Activated T-cell treated with anti-CD3 and anti-CD28 coated beads for 24 hours (primary cell): ENCODE data around the gene PYM1.
"Not testable (repeated sequence)": the region's sequence is repeated elsewhere in the genome, so short reads cannot be mapped to it uniquely, and the experiment has no call there.

Source experiments
- DNase-seq: peaks from one replicate; pipeline ENCODE4 v3.0.0-alpha.2; 2020; ENCODE audit warnings: low read depth

The PYM1 gene

DNA sequence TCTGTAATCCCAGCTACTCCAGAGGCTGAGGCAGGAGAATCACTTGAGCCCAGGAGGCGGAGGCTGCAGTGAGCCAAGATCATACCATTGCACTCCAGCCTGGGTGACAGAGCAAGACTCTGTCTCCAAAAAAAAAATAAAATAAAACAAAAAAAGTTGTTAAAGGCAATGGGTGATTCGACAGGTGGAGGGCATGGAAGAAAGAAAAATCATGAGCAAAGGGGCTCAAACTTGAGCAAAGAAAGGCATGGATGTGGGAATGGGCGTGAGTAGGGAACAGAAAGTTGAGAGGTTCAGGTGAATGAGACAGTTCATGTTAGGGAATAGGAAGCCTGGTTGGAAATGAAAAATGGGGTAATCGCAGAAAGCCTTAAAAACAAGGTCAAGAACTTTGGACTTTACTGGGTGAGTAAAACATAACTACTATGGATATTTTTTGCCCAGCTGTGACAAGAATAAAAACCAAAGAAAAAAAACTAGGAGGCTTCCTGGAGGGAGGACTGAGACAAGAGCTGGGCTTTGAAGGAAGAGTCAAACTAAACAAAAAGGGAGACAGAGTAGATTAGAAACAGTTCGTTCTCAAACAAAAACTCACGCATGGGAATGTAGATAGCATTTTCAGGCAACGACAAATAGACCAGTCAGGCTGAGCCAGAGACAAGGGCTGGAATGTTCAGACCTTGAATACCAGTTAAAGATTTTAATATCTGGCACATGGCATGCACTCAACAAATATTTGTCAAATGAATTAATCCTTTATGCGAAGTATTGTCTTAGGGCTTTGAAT is 18.8 kb downstream of the PYM1 start:
- no peak for DNase-seq

DNA sequence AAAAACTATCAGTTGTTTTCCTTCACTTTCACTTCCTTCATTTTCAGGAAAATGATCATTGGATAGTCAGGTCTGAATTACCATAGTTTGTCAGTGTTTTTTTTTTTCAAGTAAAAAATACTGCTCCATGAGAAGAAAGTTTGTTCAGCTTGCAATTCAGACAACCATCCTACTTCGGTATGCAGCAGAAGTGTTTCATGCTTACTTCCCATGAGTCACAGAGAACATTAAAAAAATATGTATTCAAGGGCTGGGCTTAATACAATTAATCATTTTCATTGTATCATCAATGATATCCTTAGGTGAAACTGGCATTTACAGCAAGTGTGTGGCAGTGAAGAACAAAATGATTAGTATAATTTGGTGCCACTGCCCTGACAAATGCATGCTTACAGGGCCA is 21.6 kb downstream of the PYM1 start:
- DNase-seq: no peak

DNA sequence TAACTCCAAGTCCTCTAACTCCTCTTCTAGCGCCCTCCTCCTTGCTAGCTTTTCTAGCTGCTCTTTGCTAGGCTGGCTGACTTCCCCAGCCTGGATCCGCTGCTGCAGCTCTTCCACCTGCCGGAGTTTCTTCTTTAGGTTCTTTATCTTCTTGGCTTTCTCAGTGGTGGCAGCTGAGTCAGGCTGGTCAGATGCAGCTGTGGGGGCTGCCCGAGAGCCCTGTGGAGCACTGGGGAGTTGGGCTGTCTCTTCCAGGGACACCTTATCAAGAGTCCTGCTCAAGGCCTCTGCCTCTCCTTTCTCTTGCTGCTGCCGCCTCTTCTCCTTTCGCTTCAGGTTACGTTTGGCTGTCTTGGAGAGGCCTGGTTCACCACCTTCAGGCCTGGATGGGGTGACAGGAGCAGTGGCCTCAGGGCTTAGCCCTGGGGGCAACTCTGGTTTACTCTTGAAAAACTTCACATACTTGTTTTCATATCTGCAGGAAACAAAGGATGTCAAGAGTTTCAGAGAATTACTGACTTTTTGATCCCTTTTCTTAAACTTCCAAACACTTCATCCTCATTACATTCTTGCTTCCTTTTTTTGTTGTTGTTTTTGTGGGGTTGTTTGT is 25.7 kb downstream of the PYM1 start:
- DNase-seq: no peak

DNA sequence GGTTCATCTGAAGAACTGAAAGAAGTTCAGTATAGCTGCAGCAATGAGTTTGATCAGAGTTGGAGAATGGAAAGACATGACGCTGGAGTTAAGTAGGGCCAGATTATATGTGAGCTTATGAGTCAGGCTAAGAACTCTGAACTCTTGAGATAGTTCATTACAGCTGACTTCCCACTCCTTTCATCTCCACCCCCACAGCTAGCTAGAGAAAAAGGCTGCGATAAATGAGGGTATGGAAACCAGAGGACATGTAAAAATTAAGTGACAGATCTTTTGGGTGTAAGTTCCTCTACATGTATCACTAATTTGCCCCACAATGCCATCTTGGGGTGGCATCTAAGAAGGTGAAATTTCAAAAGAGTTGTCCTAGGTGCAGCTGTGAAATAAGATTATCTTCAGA is 28.6 kb downstream of the PYM1 start:
- peak; percentile 20 for DNase-seq

DNA sequence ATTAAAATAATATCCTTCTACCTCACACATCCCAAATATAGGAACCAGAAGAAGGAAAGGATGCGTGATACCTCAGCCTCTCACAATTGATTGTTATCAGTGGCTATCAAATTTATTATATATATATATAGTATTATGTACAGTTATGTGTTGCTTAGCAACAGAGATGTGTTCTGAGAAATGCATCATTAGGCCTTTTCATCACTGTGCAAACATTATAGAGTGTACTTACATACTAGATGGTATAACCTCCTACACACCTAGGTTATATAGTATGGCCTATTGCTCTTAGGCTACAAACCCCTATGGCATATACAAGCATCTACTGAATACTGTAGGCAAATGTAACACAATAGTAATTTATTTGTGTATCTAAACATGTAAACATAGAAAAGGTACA is 34.0 kb downstream of the PYM1 start:
- DNase-seq: no peak

DNA sequence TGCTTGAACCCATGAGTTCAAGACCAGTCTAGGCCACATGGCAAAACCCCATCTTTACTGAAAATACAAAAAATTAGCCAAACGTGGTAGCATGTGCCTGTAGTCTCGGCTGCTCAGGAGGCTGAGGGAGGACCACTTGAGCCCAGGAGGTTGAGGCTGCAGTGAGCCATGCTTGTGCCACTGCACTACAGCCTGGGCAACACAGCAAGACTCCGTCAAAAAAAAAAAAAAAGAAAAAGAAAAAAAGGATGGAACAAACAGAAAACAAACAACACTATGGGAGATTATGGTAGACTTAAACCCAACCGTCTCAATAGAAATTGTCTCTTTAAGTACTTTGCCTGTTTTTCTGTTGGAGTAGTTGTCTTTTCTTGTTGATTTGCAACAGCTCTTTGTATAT is 36.4 kb downstream of the PYM1 start:
- no peak for DNase-seq

DNA sequence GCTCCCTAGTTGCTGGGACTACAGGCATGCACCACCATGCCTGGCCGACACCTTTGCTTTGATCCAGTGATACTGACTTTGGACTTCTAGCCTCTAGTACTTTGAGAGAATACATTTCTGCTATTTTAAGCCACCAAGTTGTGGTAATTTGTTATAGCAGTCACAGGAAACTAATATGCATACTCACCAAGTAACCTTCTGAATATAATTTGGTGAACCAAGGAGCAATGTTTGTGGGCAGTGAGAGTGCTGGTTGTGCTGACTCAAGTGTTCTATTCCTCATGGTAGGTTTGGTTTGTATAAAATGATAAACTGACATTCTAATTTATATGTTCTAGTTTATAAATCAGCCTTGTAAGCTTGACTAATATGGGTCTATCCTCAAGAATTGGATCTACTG is 42.6 kb downstream of the PYM1 start:
- DNase-seq: no peak

DNA sequence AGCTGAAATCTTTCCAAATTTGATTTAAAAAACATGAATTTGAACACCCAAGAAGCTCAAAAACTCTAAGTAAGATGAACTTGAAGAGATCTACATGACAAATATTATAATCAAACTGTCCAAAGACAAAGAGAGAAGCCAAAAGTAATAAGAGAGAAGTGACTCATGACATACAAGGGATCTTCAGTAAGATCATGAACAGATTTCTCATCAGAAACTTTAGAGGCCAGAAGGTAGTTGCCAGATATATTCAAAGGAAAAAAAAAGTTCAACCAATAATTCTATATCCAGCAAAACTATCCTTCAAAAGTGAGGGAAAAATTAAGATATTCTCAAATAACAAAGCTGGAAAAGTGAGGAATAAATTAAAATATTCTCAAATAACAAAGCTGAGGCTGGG is 49.9 kb downstream of the PYM1 start:
- DNase-seq: no peak

DNA sequence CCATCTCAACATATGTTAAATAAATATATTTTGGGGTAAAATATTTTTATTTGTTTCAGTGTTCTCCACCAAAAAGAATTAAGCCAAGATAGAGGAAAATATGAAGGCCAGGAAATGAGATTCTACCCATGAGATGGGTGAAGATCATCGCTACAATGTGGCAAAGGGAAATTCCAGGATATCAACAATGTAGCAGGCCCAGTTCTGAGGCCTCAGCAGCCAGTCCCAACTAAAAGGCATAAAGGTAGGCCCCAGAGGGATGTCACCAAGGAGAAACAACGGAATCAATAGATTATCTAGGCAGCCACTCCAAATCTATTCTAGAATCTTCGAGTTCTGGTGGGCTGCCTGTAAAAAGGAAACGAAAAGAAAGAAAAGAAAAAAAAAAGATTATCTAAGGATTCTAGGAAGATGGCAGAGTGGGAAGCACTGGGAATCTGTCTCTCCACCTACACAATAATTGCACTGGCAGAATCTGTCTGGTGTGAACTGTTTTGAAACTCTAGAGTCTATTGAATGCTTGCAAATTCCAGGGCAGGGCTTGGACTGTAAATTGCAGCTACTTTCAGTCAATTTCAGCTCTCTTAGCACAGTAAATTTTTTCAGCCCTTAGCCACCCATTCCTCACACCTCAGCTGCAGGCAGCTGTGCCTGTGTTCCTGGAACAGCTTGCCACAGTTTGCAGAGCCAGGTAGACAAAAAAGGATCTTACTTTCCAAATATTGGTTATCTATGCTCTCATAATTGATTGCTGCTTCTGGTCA is 51.8 kb downstream of the PYM1 start:
- DNase-seq: no peak

DNA sequence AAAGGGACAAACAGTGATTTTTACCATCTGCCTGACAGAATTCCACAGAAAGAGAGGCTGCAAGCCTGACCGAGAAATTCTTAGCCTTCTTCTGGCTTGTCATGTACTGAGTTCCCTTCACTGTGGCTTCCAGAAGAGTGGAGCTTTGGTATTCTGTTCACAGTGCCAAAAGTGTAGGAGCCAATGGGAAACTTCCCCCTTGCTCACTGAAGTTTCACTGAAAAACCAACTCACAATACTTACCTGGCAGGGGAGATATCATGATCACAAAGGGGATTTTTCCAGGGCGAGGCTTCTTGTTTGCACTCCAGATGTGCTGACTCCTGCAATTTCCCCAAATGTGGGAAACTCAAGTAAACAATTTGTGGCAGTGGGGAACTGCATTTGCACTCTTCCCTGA is 53.3 kb downstream of the PYM1 start:
- DNase-seq: no peak

DNA sequence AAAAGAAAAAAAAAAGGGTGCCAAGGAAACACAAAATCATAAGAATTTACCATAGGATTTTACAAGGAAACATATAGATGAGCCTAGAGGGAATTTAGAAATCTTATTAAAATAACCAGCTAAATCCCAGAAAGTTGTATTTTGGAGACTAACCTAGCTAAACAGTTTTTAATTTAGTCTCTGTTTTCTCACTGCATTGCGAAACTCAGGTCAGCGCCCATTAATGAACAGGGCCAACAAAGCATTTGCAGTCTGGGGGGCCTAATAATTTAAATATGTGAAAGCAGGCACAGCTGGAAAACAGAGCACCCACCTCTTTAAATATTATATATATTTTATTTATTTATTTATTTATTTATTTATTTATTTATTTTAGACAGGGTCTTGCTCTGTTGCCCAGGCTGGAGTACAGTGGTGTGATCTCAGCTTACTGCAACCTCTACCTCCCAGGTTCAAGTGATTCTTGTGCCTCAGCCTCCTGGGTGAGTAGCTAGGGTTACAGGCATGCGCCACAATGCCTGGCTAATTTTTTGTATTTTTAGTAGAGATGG is 61.2 kb downstream of the PYM1 start:
- DNase-seq: not testable (repeated sequence)

DNA sequence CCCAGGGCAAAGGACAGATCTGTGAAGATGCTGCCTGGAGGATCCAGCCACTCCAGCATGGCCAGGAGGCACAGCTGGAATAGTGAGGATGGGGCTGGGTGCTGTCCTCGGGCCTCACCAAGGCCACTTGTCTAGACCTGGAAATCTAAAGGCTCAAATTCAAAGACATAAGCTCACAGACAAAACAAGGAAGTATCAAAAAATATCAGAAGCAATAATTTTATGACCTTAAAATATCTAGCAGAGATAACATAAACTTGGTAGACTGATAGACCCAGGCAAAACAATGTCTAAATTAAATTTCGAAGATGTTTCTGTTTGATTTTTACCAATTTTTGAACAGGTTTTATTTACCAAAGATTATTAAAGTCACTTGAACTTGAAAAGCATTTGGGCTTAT is 62.4 kb downstream of the PYM1 start:
- DNase-seq: no peak

DNA sequence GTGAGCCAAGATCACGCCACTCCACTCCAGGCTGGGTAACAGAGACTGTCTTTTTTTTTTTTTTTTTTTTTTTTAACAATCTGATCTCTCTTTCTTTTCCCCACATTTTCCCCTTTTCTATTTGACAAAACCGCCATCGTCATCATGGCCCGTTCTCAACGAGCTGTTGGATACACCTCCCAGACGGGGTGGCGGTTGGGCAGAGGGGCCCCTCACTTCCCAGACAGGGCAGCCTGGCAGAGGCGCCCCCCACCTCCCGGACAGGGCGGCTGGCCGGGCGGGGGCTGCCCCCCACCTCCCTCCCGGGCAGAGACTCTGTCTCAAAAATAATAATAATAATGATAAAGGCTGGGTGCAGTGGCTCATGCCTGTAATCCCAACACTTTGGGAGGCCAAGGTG is 64.8 kb downstream of the PYM1 start:
- not testable (repeated sequence) for DNase-seq

DNA sequence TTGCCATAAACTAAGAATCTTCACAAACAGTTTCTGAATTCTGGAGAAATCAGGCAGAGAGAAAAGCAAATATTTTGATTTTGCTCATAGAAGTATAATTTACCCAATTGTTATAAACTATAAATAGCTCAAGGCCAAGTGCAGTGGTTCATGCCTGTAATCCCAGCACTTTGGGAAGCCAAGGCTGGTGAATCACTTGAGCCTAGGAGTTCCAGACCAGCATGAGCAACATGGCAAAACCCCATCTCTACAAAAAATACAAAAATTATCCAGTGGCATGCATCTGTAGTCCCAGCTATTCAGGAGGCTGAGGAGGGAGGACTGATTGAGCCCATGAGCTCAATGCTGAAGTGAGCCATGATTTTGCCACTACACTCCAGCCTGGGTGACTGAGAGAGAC is 65.4 kb downstream of the PYM1 start:
- DNase-seq: no peak

DNA sequence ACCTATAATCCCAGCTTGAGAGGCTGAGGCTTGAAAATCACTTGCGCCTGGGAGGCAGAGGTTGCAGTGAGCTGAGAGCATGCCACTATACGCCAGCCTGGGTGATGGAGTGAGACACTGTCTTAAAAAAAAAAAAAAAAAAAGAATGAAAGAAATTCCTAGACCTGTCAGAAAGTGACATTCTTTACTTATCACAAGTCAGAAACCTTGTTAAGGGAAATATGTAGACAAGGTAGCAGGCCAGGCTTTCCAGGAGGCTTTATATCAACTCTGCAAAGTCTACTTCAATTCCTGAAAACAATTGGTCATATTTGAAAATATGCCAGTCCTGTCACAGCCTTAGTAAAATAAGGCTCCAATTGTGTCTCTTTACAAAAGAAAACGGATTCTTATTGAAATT is 65.8 kb downstream of the PYM1 start:
- no peak for DNase-seq

DNA sequence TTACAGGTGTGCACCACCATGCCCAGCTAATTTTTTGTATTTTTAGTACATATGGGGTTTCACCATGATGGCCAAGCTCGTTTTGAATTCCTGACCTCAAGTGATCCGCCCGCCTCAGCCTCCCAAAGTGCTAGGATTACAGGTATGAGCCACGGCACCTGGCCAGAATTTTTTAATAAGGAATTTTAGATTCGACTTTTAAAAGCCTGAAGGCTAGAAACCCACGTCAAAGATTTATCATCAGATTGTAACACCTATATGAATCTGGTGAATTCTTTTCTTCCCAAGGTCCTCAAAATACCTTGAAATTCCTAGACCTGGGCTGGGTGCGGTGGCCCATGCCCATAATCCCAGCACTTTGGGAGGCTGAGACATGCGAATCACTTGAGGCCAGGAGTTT is 66.3 kb downstream of the PYM1 start:
- DNase-seq: no peak

DNA sequence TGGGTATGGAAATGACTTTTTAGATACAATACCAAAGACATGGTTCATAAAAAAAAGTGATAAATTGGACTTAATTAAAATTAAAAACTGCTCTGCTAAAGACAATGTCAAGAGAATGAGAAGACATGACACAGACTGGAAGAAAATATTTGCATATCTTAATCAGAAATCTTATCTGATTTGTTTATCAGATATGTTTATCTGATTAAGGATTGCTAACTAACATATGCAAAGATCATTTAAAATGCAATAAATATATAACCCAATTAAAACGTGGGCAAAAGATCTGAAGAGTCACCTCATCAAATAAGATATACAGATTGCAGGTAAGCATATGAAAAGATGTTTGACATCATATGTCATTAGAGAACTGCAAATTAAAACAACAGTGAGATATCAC is 75.0 kb downstream of the PYM1 start:
- DNase-seq: no peak
